Stimulated activated CD4-positive, alpha-beta T cell treated with anti-CD3 and anti-CD28 coated beads, Interleukin-4, amount 100 ng/mL, for 4 hours (primary cell): ENCODE data around the gene PLCG2.
"Not testable (repeated sequence)": the region's sequence is repeated elsewhere in the genome, so short reads cannot be mapped to it uniquely, and the experiment has no call there.

ENCODE experiments used
- DNase-seq, 2 experiments: peaks; one replicate each; pipeline ENCODE4 v3.0.0-alpha.2; 2020

Gene PLCG2

GRCh38 chr16:81945665-81946064, 166.6 kb downstream of the PLCG2 start:
- no peak for DNase-seq

- DNase-seq = no peak
Measured at GRCh38 chr16:81946206-81946605, 167.1 kb downstream of the PLCG2 start.

- no peak for DNase-seq
Measured at GRCh38 chr16:81951564-81951963, 172.5 kb downstream of the PLCG2 start.

GRCh38 chr16:81956213-81956948, 177.3 kb downstream of the PLCG2 start:
- no peak for DNase-seq

GRCh38 chr16:81964808-81965207, 185.7 kb downstream of the PLCG2 start:
- DNase-seq = no peak

- DNase-seq = no peak
Measured at GRCh38 chr16:81967358-81967757, 188.3 kb downstream of the PLCG2 start.

- DNase-seq = no peak
Measured at GRCh38 chr16:81971853-81972252, 192.8 kb downstream of the PLCG2 start.

GRCh38 chr16:81973737-81974136, 194.6 kb downstream of the PLCG2 start:
- DNase-seq = no peak

GRCh38 chr16:81975637-81976036, 196.5 kb downstream of the PLCG2 start:
- DNase-seq = no peak

- not testable (repeated sequence) for DNase-seq
Measured at GRCh38 chr16:81977335-81977942, 198.3 kb downstream of the PLCG2 start.

- no peak for DNase-seq
Measured at GRCh38 chr16:81987121-81987520, 208.0 kb downstream of the PLCG2 start.

- DNase-seq = no peak
Measured at GRCh38 chr16:81987706-81988105, 208.6 kb downstream of the PLCG2 start.

GRCh38 chr16:81992859-81993258, 213.8 kb downstream of the PLCG2 start:
- no peak for DNase-seq

GRCh38 chr16:81994485-81994884, 215.4 kb downstream of the PLCG2 start:
- no peak for DNase-seq

- no peak for DNase-seq
Measured at GRCh38 chr16:81995651-81996050, 216.6 kb downstream of the PLCG2 start.

GRCh38 chr16:81996664-81997509, 217.8 kb downstream of the PLCG2 start:
- DNase-seq = no peak

GRCh38 chr16:81997738-81998137, 218.6 kb downstream of the PLCG2 start:
- DNase-seq = no peak

GRCh38 chr16:82002831-82003230, 223.7 kb downstream of the PLCG2 start:
- no peak for DNase-seq

- no peak for DNase-seq
Measured at GRCh38 chr16:82004601-82005000, 225.5 kb downstream of the PLCG2 start.

GRCh38 chr16:82005027-82005830, 226.1 kb downstream of the PLCG2 start:
- DNase-seq = no peak

GRCh38 chr16:82006036-82006435, 226.9 kb downstream of the PLCG2 start:
- no peak for DNase-seq

GRCh38 chr16:82007189-82007588, 228.1 kb downstream of the PLCG2 start:
- DNase-seq = no peak
